ENCODE results near the gene TMEM38B. TPM values are rescaled to one million over a fixed set of nuclear protein-coding genes. Genes with fewer than 3 reads are reported as not detected.

Gene TMEM38B
- total and polyA plus RNA-seq, 2 donors (not counting 3 experiments of a cell fraction or from before 2014, with no cell fraction given), result 4.2 to 7.7 TPM

- H3K9me3 ChIP-seq (replicated peaks; ENCODE audit: control insufficient read depth, insufficient read depth, low read length), result no peaks in the 10 kb centered on the region
- H3K79me2 ChIP-seq (ENCODE audit: control insufficient read depth, insufficient read depth, low read length), result no peaks in the 10 kb centered on the region
- no peaks in the 10 kb centered on the region for H4K20me1 ChIP-seq (replicated peaks; ENCODE audit: control insufficient read depth, extremely low read depth, insufficient read depth, low read length)
- H3K36me3 ChIP-seq (ENCODE audit: control insufficient read depth in 2 of 2, extremely low read depth in 1 of 2, insufficient read depth in 2 of 2, low read length in 2 of 2), result no peaks in the 10 kb centered on the region
- H3K9me1 ChIP-seq (replicated peaks; ENCODE audit: control insufficient read depth, extremely low read depth, insufficient read depth, low read length), result no peaks in the 10 kb centered on the region
- ChIA-PET POLR2A (no interaction called here), CTCF (no interaction called here)
- FAIRE-seq (no peak), DNase-seq (ENCODE audit: low read depth, low spot score) (no peak)
- dilution Hi-C loops (cut with MboI; ENCODE audit: extremely low pct_ligation_motif_present, low sequenced_read_pairs), result no loop called here
- H3K27ac ChIP-seq (ENCODE audit: insufficient read depth, low read depth, low read length), result no peak overlapping the region
- H3K9ac ChIP-seq (replicated peaks; ENCODE audit: extremely low read depth, insufficient read depth, low read length), result no peak overlapping the region
- H3K4me1 ChIP-seq (ENCODE audit: control insufficient read depth, extremely low read depth, insufficient read depth, low read length), result no peaks in the 10 kb centered on the region
- peaks cover 4 to 8% of the 10 kb centered on the region in 2 experiments for H3K27me3 ChIP-seq (ENCODE audit: control insufficient read depth in 2 of 2, insufficient read depth in 2 of 2, low read length in 2 of 2)
- no peak for TF ChIP-seq POLR2A (IDR thresholded peaks at IDR 0.05; ENCODE audit: low read depth, low read length)
- TF ChIP-seq, protein P1, sequence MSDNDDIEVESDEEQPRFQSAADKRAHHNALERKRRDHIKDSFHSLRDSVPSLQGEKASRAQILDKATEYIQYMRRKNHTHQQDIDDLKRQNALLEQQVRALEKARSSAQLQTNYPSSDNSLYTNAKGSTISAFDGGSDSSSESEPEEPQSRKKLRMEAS (IDR thresholded peaks at IDR 0.05; ENCODE audit: insufficient read depth, insufficient read length), result no peak
- no peak for TF ChIP-seq GATA2 (IDR thresholded peaks at IDR 0.05; ENCODE audit: insufficient read depth, insufficient read length, low read depth, low read length)
- TF ChIP-seq POLR2AphosphoS5 (IDR thresholded peaks at IDR 0.05; ENCODE audit: insufficient read depth, low read depth, low read length), result no peak
- no peak for TF ChIP-seq MYC (IDR thresholded peaks at IDR 0.05; ENCODE audit: low read depth, low read length)
- TF ChIP-seq EZH2 (IDR thresholded peaks at IDR 0.05; ENCODE audit: borderline replicate concordance, low read depth, low read length, severe bottlenecking), result no peak
- no peak for TF ChIP-seq FOS (IDR thresholded peaks at IDR 0.05; ENCODE audit: borderline replicate concordance, insufficient read depth, low read length)
- no peak for TF ChIP-seq JUN (IDR thresholded peaks at IDR 0.05; ENCODE audit: borderline replicate concordance, insufficient read depth, insufficient read length, low read depth)
- TF ChIP-seq CTCF (IDR thresholded peaks at IDR 0.05; ENCODE audit: extremely low read depth in 1 of 2, insufficient read depth in 1 of 2, low read depth in 1 of 2, low read length in 2 of 2), result no peak
- BruUV-seq (replicated peaks), result no TSS peak
- no peak overlapping the region for H3K4me2 ChIP-seq (ENCODE audit: insufficient read depth, low read length)
- intact Hi-C loops (cut with micrococcal nuclease), result no loop called here
- H3K4me3 ChIP-seq (replicated peaks in 1 of 3; ENCODE audit: insufficient read depth in 1 of 3, low read depth in 1 of 3, low read length in 3 of 3), result no peak overlapping the region
- H2AFZ ChIP-seq (ENCODE audit: low read depth, low read length), result no peak overlapping the region
Observed at GRCh38 chr9:105672711-105673234, 21.6 kb upstream of the TMEM38B start.
